Ishikawa (cell line): Measurements from ENCODE around the gene FOXO6.

Source experiments
- CEBPB ChIP-seq: IDR thresholded peaks from 2 replicates; pipeline ENCODE4 v1.6.1; 2012
- CREB1 ChIP-seq: IDR thresholded peaks from 2 replicates; pipeline ENCODE4 v1.6.1; 2012; ENCODE audit warnings: low read depth
- EGR1 ChIP-seq: IDR thresholded peaks from 2 replicates; pipeline ENCODE4 v1.6.1; 2012
- EP300 ChIP-seq: IDR thresholded peaks from 2 replicates; pipeline ENCODE4 v1.6.1; 2012; ENCODE audit warnings: borderline replicate concordance
- NFIC ChIP-seq: IDR thresholded peaks from 2 replicates; pipeline ENCODE4 v1.6.1; 2012
- TAF1 ChIP-seq: IDR thresholded peaks from 2 replicates; pipeline ENCODE4 v1.6.1; 2012; ENCODE audit warnings: low read depth, mild to moderate bottlenecking
- TF ChIP-seq, protein P1 (sequence below): IDR thresholded peaks from 2 replicates; pipeline ENCODE4 v1.6.1; 2012

DNA sequence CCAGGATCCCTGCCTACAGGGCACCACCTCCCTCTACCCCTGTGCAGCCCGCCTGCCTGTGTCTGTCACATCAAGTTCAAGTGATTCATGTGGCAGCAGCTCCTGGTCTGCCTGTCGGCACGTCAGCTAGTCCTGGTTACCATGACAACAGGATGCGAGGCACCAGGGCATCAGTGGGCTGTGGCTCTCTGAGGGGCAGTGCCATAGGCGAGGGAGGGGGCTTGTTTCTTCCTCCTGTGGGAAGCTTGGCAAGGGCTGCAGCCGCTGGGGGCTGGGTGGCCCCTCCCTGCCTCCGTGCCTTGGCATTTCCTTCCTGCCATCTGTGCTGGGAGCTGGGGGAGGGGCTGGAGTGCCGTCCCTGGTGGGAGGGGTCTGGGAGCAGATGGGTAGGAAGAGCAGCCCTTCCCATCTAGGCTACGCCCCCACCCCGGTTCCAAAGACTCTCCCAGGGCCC, 43.1 kb downstream of the FOXO6 start:
- TF ChIP-seq CREB1 (no peak), EGR1 (no peak), EP300 (no peak), CEBPB (no peak), NFIC (no peak), TAF1 (no peak)
- TF ChIP-seq, protein P1, sequence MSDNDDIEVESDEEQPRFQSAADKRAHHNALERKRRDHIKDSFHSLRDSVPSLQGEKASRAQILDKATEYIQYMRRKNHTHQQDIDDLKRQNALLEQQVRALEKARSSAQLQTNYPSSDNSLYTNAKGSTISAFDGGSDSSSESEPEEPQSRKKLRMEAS, result no peak
